CD1c-positive myeloid dendritic cell (primary cell): ENCODE measurements around the gene NSMF.
A peak's percentile ranks its signal among the peaks of the same experiment; 100 is the strongest.

Experiments used
- DNase-seq: peaks from one replicate; pipeline ENCODE4 v3.0.0-alpha.2; 2016; ENCODE audit errors: extremely low spot score

The NSMF gene

DNA sequence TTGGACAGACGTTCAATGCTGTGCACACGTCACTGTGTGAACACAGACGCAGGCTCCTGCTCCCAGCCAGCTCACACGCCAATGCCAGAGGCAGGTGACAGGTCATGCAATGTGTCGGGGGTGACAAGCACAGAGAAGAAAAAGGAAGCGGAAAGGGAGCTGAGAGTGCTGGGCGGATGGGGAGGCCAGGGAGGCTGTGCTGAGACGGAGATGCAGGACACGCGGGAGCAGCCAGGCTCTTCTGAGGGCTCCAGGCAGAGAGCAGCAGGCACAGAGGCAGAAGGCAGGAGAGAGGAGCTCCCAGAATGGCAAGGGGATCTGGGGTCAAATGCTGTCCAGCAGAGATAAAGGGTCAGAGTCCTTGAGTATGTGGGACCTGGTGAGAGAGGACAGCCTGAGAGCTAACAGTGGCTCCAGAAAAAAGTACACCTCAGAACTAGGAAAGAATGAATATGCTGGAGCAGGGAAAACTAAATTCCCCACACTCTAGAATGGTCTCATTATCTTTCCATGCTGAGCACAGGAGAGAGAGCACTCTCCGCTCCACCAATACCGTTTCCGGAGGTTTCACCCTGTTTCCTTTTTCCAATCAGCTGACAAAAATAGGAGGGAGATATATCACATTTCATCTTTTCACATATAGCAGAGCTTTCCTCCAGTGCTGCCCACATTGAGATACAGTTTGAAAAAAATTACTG, 32.8 kb upstream of the NSMF start:
- DNase-seq = no peak

GRCh38 chr9:137490532-137491186, 31.5 kb upstream of the NSMF start:
- DNase-seq = no peak

DNA sequence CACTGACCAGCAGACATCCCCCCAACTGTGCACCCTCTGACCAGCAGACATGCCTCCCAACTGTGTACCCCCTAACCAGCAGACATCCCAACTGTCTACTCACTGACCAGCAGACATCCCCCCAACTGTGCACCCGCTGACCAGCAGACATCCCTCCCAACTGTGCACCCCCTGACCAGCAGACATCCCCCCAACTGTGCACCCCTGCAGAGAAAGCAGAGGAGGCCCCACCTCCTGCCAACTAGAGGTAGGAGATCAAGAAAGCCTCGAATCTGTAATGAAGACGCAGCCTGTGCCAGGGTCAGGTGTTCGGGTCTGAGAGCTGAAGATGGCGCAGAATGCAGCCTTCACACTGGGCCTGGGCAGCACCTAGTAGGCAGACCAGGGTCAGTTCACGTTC, 29.8 kb upstream of the NSMF start:
- no peak for DNase-seq

- DNase-seq = no peak
Observed at GRCh38 chr9:137488327-137488653, 29.2 kb upstream of the NSMF start.

GRCh38 chr9:137487454-137488326, 28.6 kb upstream of the NSMF start:
- DNase-seq = no peak

DNA sequence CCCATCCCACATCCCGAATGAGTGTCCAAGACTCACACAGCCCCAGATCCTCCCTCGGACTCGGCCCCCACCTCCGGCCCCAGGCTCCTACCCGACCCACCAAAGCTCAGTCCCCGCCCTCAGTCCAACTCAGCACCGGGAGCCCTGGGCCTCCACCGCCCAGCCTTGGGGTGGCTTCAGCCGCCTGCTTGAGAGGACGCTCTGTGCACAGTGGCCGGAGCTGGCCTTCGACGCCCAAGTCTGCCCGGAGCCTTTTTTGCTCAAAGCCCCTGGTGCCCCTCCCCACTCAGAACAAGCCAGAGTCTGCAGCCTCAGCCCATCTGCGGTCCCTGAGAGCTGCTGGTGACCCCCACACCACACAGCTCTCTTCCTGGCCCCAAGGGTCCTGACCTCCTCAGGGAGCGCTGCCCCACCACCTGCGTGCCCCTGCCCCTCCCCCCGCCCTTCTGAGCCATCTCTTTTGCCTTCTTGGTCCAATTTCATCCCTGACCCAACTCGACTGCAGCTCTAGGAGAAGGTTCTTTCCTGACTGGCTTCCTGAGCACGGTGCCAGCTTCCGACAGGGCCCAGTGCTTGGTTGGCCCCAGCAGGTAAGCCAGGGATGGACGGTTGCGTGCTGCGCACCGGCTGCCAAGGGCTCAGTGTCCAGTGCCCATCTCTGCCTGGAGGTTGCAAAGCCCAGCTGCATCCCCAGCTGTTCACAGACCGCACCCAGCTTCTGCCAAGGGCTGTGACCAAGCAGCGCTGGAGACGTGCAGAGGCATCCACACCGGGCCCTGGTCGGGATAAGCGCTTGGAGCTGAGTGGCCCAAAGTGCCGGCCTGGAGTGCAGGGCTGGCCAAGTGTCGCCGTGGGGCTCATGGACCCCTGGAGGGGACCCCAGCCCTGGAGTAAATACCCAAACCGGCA, 27.7 kb upstream of the NSMF start:
- DNase-seq = no peak

DNA sequence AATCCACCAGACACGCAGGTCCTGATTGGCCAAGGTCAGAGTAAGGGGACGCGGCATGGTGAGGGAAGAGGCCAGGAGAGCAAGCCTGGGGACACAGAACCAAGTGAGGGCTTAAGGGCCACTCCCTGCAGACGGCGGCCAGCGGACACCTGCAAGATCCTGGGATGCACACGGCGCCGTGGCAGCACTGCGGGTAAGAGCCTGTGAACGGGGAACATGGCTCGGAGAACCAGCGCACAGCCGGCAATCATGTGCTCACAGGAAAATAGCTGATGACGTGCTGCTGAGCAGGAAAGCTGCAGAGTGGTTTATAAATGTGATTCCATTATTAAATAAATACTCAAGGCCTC, 27.0 kb upstream of the NSMF start:
- DNase-seq = no peak

- DNase-seq = no peak
Observed at GRCh38 chr9:137485343-137486140, 26.4 kb upstream of the NSMF start.

DNA sequence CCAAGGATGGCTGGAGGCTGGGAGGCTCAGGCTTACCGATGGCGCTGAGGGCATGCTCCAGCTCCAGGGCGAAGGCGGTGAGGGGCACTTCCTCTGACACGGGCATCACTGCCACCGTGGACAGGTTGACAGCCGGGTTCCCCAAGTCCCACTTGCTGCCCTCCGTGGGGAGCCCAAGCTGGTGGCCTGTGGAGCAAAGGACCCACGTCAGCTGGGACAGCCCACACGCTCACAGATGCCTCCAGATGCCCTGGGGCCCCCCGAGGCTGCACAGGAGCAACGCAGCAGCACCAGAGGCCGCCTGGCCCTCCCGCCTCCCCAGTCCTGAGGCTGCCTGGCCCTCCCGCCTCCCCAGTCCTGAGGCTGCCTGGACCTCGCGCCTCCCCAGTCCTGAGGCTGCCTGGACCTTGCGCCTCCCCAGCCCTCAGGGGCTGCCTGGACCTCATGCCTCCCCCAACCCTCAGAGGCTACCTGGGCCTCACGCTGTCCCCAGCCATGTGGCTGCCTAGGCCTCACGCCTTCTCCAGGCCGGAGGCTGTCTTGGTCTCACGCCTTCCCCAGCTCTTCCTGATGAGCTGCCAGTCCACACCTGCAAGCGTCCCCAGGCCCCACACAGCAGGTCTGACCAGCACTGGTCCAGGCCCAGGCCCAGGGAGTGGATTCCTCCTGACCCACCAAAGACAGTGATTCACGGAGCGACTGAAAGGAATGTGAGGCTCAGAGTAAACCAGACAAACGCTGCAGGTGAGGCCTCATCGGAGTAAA, 25.6 kb upstream of the NSMF start:
- no peak for DNase-seq

- DNase-seq = peak; percentile 90
Observed at GRCh38 chr9:137482094-137482781, 23.1 kb upstream of the NSMF start.

DNA sequence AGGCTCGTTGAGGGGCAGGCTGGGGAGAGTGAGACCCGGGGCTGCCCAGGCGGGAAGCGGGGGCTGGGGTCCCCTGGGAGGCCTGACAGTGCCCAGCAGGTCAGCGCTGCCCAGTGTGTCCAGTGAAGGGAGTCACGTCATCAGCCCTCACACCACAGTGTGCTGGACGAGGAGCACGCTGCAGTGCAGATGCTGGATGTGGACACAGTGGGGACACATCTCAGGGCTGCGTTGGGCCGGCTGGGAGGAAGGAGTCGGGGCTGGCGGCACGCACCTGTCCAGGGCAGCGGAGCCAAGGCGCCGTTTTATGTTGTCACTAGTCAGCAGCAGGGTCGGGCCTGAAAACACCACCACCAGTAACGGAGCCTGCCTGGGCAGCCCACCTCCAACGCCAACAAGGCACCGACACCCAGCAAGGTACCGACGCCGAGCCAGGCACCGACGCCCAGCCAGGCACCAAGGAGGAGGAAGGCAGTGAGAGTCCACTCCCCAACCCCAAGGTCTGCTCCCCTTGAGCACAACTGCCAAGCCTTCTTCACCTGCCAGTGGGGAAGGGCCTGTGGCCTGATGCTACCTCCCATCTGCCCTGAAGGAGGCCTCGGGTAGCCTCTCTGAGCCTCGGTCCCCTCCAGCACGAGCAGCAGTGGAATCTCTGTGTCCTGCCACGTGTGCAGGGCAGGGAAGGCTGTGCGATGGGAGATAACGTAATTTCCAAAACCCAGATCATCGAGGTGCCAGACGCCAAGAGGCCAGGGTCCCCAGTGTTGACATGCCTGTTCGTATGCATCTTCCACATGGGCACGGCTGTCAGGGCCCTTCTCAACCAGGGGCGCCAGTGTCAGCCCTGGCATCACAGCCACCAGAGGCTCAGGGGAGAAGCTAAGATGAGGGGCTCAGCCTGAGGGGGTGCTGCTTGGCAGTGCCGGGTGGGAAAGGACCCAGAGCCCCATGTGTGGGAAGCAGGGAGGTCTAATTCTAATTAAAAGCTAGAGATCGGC, 21.9 kb upstream of the NSMF start:
- DNase-seq = no peak

DNA sequence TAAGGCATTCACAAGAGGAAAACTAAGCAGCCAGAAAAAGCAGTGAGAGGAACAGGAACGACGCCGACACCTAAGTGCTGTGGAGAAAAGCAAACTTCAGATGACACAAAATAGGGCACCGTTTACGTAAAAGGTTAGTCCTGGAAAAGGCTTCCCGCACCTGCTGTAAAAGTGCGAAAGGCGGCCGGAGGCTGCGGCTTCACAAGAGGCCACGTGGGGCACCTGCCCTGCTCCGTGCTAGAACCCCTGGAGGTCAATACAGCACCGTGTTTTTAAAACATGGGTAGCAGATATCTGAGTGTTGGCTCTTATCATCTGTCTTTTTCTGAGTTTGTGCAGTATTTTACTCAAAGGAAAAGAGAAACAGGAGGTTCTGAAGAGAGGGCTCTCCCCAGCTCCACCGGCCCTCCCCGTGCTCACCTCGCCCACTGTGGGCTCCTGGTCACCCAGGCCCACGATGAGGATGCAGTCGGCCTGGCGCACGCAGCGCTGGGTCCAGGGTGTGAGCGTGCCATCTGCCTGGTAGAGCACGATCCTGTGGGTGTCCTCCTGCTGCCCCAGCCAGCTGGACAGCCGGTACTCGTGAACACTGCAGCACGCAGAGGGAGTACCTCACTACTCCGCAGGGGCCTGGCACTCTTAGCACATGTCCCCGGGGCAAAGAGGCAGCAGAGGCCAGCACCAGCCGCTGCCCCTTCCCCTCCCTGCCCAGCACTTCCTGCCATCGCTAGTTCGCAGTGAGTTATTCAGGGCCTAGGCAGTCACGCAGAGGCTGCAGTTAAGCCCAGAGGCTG, 21.0 kb upstream of the NSMF start:
- DNase-seq = no peak

GRCh38 chr9:137478962-137479861, 20.1 kb upstream of the NSMF start:
- DNase-seq = no peak

DNA sequence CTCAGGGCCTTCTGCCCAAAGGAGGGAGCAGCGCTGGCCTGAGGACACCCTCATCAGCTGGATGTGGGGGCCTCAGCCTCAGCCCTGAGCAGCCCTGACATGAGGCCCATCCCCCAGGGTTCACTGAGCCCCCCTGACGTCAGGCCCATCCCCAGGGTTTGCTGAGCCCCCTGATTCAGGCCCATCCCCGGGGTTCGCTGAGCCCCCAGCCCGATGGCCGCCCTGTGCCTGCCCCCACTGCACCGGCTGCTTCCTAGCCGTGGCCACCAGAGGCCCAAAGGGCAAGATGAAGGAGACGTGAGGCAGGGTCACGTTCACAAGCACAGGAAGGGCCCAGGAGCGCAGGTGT, 19.5 kb upstream of the NSMF start:
- no peak for DNase-seq

DNA sequence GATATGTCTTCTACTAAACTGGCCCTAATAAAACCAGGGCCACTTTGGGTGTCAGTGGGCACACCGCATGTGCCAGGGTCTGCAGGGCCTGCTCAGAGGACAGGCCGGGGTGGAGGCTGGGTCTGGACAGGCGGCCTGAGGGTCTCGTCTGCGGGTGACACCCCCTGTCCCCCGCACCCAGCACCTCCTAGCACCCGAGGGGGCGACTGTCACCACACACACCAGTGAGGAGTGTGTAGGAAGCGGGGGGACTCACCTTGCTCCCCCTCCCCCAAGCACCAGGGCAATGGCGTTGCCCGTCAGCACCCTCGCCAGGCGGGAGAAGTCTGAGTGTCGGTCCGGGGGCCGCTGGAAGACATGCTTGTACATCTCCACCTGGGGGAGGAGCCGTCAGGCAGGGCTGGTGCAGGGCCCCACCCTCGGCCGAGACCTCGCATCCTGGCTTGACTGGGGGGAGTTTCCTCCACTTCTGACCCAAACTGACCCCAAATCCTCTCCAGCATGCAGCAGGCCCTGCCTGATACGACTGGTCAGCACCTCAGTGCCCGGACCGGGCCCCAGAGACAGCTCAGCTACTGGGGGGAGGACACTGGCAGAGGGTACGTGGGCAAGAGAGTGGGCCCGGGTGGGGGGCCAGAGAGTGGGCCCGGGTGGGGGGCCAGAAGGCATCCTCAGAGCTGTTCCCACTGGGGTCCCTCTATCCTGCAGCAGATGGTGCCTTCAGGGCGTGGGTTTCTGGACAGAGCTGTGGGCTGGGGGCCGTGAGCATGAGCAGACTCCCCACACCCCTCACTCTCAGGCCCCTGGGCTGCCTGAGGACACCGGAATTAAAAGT, 18.9 kb upstream of the NSMF start:
- DNase-seq = no peak

DNA sequence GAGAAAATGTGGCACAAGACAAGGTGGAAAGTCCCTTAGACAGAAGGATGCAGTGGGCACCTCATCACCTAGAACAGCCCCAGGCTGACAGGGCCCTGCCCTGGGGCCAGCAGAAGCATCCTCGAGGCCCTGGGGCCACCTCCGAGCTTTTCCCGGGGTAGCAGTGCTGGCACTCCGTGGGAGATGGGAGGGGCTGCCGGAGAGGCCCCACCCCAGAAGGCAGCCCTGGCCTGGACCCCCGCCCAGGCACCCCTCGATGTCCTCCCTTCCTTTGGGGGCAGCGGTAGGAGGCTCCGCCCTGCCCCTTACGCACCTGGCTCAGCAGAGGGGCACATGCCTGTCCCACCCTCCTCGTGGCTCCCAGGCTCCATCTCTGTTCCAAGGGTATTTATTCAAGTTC, 17.7 kb upstream of the NSMF start:
- no peak for DNase-seq
